ENCODE measurements around the gene CTIF.

- TF ChIP-seq CTCF (IDR thresholded peaks at IDR 0.05; ENCODE audit: low read depth, low read length) = no peak
- TF ChIP-seq EZH2phosphoT487 (IDR thresholded peaks at IDR 0.05; ENCODE audit: low read depth) = no peak
Measured at GRCh38 chr18:48813833-48814489, 275.1 kb downstream of the CTIF start.
